ENCODE data around the gene UNC13B. TPM values are rescaled to one million over a fixed set of nuclear protein-coding genes. Genes with fewer than 3 reads are reported as not detected.

UNC13B gene
- total and polyA plus RNA-seq, 2 experiments from 2014 or later, result 8.7 to 52.1 TPM

DNA sequence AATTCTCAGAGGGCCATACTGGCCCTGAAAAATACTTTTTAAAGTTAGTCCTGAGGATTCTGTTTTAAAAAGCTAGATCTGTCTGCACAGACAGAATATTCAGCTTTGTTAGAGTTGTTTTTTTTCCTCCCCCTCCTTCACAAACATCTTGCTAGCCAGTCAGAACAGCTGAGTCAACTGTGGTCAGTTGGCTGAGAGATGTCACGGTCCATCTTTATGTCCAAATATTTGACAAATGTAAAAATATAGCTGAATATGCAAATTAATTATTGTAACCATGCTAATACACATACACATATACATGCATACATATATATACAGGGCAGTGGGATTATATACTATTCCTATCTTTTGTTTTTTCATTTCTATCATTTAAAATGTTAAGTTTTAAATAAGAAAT lies 33.9 kb downstream of the UNC13B start (continued):
- TF ChIP-seq, protein P1, sequence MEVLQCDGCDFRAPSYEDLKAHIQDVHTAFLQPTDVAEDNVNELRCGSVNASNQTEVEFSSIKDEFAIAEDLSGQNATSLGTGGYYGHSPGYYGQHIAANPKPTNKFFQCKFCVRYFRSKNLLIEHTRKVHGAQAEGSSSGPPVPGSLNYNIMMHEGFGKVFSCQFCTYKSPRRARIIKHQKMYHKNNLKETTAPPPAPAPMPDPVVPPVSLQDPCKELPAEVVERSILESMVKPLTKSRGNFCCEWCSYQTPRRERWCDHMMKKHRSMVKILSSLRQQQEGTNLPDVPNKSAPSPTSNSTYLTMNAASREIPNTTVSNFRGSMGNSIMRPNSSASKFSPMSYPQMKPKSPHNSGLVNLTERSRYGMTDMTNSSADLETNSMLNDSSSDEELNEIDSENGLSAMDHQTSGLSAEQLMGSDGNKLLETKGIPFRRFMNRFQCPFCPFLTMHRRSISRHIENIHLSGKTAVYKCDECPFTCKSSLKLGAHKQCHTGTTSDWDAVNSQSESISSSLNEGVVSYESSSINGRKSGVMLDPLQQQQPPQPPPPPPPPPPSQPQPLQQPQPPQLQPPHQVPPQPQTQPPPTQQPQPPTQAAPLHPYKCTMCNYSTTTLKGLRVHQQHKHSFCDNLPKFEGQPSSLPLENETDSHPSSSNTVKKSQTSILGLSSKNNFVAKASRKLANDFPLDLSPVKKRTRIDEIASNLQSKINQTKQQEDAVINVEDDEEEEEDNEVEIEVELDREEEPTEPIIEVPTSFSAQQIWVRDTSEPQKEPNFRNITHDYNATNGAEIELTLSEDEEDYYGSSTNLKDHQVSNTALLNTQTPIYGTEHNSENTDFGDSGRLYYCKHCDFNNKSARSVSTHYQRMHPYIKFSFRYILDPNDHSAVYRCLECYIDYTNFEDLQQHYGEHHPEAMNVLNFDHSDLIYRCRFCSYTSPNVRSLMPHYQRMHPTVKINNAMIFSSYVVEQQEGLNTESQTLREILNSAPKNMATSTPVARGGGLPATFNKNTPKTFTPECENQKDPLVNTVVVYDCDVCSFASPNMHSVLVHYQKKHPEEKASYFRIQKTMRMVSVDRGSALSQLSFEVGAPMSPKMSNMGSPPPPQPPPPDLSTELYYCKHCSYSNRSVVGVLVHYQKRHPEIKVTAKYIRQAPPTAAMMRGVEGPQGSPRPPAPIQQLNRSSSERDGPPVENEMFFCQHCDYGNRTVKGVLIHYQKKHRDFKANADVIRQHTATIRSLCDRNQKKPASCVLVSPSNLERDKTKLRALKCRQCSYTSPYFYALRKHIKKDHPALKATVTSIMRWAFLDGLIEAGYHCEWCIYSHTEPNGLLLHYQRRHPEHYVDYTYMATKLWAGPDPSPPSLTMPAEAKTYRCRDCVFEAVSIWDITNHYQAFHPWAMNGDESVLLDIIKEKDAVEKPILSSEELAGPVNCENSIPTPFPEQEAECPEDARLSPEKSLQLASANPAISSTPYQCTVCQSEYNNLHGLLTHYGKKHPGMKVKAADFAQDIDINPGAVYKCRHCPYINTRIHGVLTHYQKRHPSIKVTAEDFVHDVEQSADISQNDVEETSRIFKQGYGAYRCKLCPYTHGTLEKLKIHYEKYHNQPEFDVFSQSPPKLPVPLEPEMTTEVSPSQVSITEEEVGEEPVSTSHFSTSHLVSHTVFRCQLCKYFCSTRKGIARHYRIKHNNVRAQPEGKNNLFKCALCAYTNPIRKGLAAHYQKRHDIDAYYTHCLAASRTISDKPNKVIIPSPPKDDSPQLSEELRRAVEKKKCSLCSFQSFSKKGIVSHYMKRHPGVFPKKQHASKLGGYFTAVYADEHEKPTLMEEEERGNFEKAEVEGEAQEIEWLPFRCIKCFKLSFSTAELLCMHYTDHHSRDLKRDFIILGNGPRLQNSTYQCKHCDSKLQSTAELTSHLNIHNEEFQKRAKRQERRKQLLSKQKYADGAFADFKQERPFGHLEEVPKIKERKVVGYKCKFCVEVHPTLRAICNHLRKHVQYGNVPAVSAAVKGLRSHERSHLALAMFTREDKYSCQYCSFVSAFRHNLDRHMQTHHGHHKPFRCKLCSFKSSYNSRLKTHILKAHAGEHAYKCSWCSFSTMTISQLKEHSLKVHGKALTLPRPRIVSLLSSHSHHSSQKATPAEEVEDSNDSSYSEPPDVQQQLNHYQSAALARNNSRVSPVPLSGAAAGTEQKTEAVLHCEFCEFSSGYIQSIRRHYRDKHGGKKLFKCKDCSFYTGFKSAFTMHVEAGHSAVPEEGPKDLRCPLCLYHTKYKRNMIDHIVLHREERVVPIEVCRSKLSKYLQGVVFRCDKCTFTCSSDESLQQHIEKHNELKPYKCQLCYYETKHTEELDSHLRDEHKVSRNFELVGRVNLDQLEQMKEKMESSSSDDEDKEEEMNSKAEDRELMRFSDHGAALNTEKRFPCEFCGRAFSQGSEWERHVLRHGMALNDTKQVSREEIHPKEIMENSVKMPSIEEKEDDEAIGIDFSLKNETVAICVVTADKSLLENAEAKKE (CRISPR knock-in tag; IDR thresholded peaks at IDR 0.05), result no peak
- no peak for TF ChIP-seq CREB1 (CRISPR knock-in tag; IDR thresholded peaks at IDR 0.05; ENCODE audit: low read depth)
- TF ChIP-seq ZNF114 (CRISPR knock-in tag; IDR thresholded peaks at IDR 0.05), result no peak
- TF ChIP-seq POLR2AphosphoS5 (IDR thresholded peaks at IDR 0.05; ENCODE audit: low read depth), result no peak
- no peak for TF ChIP-seq JUNB (IDR thresholded peaks at IDR 0.05; ENCODE audit: unreplicated experiment)
- TF ChIP-seq, protein P2, sequence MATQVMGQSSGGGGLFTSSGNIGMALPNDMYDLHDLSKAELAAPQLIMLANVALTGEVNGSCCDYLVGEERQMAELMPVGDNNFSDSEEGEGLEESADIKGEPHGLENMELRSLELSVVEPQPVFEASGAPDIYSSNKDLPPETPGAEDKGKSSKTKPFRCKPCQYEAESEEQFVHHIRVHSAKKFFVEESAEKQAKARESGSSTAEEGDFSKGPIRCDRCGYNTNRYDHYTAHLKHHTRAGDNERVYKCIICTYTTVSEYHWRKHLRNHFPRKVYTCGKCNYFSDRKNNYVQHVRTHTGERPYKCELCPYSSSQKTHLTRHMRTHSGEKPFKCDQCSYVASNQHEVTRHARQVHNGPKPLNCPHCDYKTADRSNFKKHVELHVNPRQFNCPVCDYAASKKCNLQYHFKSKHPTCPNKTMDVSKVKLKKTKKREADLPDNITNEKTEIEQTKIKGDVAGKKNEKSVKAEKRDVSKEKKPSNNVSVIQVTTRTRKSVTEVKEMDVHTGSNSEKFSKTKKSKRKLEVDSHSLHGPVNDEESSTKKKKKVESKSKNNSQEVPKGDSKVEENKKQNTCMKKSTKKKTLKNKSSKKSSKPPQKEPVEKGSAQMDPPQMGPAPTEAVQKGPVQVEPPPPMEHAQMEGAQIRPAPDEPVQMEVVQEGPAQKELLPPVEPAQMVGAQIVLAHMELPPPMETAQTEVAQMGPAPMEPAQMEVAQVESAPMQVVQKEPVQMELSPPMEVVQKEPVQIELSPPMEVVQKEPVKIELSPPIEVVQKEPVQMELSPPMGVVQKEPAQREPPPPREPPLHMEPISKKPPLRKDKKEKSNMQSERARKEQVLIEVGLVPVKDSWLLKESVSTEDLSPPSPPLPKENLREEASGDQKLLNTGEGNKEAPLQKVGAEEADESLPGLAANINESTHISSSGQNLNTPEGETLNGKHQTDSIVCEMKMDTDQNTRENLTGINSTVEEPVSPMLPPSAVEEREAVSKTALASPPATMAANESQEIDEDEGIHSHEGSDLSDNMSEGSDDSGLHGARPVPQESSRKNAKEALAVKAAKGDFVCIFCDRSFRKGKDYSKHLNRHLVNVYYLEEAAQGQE (IDR thresholded peaks at IDR 0.05; ENCODE audit: unreplicated experiment), result no peak
- TF ChIP-seq, protein P3, sequence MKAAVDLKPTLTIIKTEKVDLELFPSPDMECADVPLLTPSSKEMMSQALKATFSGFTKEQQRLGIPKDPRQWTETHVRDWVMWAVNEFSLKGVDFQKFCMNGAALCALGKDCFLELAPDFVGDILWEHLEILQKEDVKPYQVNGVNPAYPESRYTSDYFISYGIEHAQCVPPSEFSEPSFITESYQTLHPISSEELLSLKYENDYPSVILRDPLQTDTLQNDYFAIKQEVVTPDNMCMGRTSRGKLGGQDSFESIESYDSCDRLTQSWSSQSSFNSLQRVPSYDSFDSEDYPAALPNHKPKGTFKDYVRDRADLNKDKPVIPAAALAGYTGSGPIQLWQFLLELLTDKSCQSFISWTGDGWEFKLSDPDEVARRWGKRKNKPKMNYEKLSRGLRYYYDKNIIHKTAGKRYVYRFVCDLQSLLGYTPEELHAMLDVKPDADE (IDR thresholded peaks at IDR 0.05), result no peak
- no peak for TF ChIP-seq EZH2phosphoT487 (IDR thresholded peaks at IDR 0.05; ENCODE audit: unreplicated experiment)
- TF ChIP-seq ZNF331 (CRISPR knock-in tag; IDR thresholded peaks at IDR 0.05; ENCODE audit: low read depth), result no peak
- TF ChIP-seq, protein P4, sequence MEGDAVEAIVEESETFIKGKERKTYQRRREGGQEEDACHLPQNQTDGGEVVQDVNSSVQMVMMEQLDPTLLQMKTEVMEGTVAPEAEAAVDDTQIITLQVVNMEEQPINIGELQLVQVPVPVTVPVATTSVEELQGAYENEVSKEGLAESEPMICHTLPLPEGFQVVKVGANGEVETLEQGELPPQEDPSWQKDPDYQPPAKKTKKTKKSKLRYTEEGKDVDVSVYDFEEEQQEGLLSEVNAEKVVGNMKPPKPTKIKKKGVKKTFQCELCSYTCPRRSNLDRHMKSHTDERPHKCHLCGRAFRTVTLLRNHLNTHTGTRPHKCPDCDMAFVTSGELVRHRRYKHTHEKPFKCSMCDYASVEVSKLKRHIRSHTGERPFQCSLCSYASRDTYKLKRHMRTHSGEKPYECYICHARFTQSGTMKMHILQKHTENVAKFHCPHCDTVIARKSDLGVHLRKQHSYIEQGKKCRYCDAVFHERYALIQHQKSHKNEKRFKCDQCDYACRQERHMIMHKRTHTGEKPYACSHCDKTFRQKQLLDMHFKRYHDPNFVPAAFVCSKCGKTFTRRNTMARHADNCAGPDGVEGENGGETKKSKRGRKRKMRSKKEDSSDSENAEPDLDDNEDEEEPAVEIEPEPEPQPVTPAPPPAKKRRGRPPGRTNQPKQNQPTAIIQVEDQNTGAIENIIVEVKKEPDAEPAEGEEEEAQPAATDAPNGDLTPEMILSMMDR (conservative IDR thresholded peaks at IDR 0.05; ENCODE audit: low read depth in 2 of 2), result no peak
- TF ChIP-seq STAT1 (IDR thresholded peaks at IDR 0.05; ENCODE audit: unreplicated experiment), result no peak
